GM10248 (cell line): ENCODE results near the gene MIA3.
A peak's percentile ranks its signal among the peaks of the same experiment; 100 is the strongest.

ENCODE experiments used
- CTCF ChIA-PET: fragments of 300-600 bp; sonication (Branson Sonifier 250); formaldehyde crosslinking; extraction: SDS; loops from one replicate; lab custom pipeline; 2021; ENCODE audit warnings: antibody characterized with exemption; lab: Yijun Ruan, JAX
- POLR2A ChIA-PET: fragments of 350-650 bp; sonication (Branson Sonifier 250); formaldehyde crosslinking; extraction: SDS; loops from one replicate; lab custom pipeline; 2020; ENCODE audit warnings: antibody characterized with exemption; lab: Yijun Ruan, JAX
- DNase-seq: peaks from one replicate; pipeline ENCODE4 v3.0.0; 2012; ENCODE audit errors: extremely low spot score
- TF ChIP-seq, protein P1 (sequence below): IDR thresholded peaks from 2 replicates; pipeline ENCODE4 v1.5.1; 2012; ENCODE audit warnings: mild to moderate bottlenecking, low read depth; ENCODE audit errors: extremely low read depth, missing control alignments, control extremely low read depth

Gene MIA3

DNA sequence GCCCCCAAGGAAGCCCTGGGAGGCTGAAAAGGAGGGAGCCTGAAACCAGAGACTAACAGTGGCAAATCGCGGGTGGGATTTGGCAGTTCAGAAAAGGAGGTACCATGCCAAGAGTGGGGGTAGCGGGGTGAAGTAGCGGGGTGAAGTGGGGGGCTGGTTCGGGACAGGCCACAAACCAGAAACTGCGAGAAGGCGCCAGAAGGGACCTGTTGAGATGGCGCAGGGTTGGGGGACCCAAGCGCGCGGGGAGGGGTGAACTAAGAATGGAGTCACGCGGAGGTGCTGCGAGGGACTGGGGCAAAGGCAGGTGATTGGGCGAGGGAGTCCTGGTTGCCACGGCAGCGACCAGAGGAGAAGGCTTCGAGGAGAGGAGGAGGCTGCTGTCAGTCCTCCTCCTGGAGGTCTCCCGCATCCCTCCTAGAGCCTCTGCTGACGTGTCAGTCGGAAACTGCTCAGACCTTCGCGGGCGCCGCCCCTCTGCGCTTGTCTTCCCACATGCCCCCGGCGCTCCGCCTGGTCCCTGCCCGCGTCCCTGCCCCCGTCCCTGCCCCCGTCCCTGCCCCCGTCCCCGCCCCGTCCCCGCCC, 438 bp upstream of the MIA3 start:
- TF ChIP-seq, protein P1, sequence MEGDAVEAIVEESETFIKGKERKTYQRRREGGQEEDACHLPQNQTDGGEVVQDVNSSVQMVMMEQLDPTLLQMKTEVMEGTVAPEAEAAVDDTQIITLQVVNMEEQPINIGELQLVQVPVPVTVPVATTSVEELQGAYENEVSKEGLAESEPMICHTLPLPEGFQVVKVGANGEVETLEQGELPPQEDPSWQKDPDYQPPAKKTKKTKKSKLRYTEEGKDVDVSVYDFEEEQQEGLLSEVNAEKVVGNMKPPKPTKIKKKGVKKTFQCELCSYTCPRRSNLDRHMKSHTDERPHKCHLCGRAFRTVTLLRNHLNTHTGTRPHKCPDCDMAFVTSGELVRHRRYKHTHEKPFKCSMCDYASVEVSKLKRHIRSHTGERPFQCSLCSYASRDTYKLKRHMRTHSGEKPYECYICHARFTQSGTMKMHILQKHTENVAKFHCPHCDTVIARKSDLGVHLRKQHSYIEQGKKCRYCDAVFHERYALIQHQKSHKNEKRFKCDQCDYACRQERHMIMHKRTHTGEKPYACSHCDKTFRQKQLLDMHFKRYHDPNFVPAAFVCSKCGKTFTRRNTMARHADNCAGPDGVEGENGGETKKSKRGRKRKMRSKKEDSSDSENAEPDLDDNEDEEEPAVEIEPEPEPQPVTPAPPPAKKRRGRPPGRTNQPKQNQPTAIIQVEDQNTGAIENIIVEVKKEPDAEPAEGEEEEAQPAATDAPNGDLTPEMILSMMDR = no peak
- CTCF ChIA-PET = no interaction called here
- peak; percentile 87 for DNase-seq
- POLR2A ChIA-PET = no interaction called here

DNA sequence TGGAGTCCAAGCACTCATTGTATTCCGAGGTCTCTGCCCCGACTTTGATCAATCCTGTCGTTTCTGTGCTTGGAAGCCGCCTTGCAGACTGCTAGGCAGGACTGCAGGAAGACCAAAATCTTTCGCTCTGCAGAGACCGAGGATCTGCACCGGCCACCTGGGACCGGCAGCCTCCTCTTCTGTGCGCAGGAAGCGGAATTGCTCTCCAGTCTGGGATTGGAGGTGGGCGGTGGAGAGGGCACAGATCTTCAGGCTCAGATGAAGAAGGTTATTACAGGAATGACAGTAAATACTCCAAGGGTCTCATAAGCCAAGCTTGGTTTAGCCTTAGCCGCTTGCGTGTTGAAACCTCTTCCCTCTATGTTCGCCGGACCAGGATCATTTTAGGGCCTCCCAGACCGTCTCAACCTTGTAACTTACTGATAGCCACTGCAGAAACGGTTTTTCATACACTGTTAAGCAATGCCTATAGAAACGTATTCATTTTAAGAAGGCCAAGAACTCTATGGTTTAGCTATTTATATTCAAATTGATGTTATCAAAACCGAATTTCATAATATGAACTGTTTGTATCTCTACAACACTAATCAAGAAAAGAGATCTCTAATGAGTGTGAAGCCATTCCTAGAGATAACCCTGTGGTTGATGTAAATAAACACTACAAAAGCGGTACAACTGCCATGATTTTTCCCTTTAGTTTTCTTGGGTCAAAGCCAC, 1.1 kb downstream of the MIA3 start:
- peak; percentile 26 for DNase-seq
- ChIA-PET POLR2A (no interaction called here), CTCF (interaction anchor here (1.2 to 8.7 kb wide), 7 partner anchors 9 to 522 kb away, joined by 3 to 90 read pairs (median 5); no protein-coding TSS in a partner anchor)
- TF ChIP-seq, protein P1 = no peak

DNA sequence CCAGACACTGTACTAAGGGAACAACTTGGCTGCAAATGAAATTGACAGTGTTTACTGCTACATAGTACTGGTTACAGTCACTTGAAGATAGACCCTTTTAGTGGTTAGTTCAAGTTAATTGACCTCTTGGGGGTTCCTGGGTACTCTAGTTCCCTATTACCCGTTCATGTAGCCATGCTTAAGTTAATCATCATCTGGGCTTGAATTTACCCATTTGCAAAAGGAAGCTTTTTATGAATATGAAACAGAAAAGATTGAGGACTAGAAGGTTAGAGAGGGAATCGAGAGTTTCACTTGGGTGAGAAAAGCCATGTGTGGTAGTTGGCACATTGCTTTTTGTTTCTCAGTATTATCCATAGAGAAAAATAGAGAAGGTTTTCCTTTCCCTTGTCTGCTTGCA, 2.7 kb downstream of the MIA3 start:
- ChIA-PET POLR2A (no interaction called here), CTCF (interaction anchor here (1.3 to 8.7 kb wide), 4 partner anchors 14 to 158 kb away, joined by 3 to 90 read pairs (median 6); no protein-coding TSS in a partner anchor)
- TF ChIP-seq, protein P1 = no peak
- DNase-seq = peak; percentile 20

DNA sequence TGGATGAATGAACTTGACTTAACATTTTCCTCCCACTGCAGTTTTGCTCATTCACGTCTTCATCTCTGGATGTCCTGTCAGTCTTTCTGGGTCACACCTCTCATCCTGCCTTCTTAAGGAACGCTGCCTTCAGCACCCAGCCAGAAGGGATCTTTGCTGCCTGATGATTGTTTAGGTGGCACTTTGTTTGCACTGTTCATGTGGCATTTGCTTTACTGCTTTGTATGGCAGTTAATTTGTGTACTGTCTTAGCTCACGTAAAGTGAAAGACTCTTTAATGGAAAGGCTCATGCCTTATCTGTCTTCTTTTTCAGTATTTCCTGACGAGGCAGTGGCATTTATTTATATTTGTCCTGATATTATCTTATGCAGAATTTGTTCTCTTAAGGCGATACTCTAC, 4.9 kb downstream of the MIA3 start:
- CTCF ChIA-PET = interaction anchor here (2.4 to 8.7 kb wide), 2 partner anchors 12 to 157 kb away, joined by 7 to 90 read pairs; no protein-coding TSS in a partner anchor
- POLR2A ChIA-PET = no interaction called here

DNA sequence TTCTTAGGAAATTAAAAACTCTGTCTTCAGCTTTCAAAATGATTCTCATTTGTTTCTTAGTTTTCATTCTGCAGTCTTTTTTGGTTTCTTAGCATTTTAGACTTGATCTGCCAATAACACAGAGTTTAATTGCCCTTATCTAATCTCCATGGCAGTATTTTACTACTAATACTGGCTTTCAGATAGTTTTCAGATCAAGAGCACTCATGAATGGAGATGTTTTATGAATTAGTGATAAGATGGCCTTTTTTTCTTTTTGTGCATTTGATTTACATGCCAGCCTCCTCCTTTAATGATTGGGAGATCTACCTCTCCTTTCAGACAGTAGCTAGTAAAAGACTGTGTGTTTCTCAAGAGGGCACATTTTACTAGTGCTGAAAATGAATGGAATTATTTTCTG, 5.6 kb downstream of the MIA3 start:
- TF ChIP-seq, protein P1 = no peak
- POLR2A ChIA-PET = no interaction called here
- CTCF ChIA-PET = interaction anchor here (1.1 to 8.7 kb wide), 3 partner anchors 11 to 158 kb away, joined by 3 to 90 read pairs (median 7); no protein-coding TSS in a partner anchor
- no peak for DNase-seq

More for the DNA sequence above, 4.9 kb downstream of the MIA3 start:
- TF ChIP-seq, protein P1 = no peak
- DNase-seq = no peak

DNA sequence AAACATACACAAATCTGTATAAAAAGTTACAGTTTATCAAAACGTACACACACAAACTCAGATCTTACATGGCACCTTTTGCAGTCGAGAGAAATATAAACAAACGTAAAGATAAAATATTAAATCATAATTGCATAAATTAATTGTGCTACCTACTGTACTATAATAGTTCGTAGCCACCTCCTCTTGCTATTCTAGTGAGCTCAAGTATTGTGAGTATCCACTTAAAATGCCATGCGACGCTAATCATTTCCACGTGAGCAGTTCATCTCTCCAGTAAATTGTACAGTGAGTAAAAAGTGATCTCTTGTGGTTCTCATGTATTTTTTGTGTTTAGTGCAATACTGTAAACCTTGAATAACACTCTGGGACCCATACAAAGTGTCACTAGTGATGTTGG, 6.3 kb downstream of the MIA3 start:
- CTCF ChIA-PET = interaction anchor here (1.1 to 8.7 kb wide), 4 partner anchors 10 to 168 kb away, joined by 3 to 90 read pairs (median 6); no protein-coding TSS in a partner anchor
- DNase-seq = no peak
- TF ChIP-seq, protein P1 = no peak
- POLR2A ChIA-PET = no interaction called here
